BJ (cell line): ENCODE results near the gene SERPINA3. TPM values are rescaled to one million over a fixed set of nuclear protein-coding genes. Genes with fewer than 3 reads are reported as not detected.

ENCODE experiments used
- CTCF ChIA-PET: fragments of 350-600 bp; formaldehyde crosslinking; extraction: SDS; loops from one replicate; lab custom pipeline; 2021; ENCODE audit warnings: antibody characterized with exemption, inconsistent platforms; lab: Yijun Ruan, JAX
- POLR2A ChIA-PET: fragments of 300-600 bp; sonication (Branson Sonifier 250); formaldehyde crosslinking; extraction: SDS; loops from one replicate; lab custom pipeline; 2021; ENCODE audit warnings: antibody characterized with exemption; lab: Charles Lee
- DNase-seq: peaks from one replicate; pipeline ENCODE4 v3.0.0-alpha.2; 2011; ENCODE audit warnings: low read depth
- H3K27me3 ChIP-seq: 2 replicates; pipeline ENCODE4 v1.6.0; 2011; ENCODE audit warnings: low read length; ENCODE audit not compliant: control insufficient read depth, insufficient read depth
- H3K36me3 ChIP-seq: 2 replicates; pipeline ENCODE4 v1.5.1; 2011; ENCODE audit warnings: low read length; ENCODE audit not compliant: control insufficient read depth, insufficient read depth
- H3K4me3 ChIP-seq: 2 replicates; pipeline ENCODE4 v1.5.1; 2011; ENCODE audit warnings: low read depth, mild to moderate bottlenecking, control low read depth, low read length
- CTCF ChIP-seq: IDR thresholded peaks from 2 replicates; pipeline ENCODE4 v1.5.1; 2011; ENCODE audit warnings: low read depth, mild to moderate bottlenecking, control low read depth, inconsistent platforms, low read length, moderate library complexity; ENCODE audit not compliant: insufficient read depth
- polyA plus RNA-seq: library from polyadenylated mRNA; depleted of rRNA; stranded (reverse); fragments of >200 nt; gene quantifications from 2 replicates; pipeline ENCODE4 v1.2.3, GENCODE V29; 2011

The SERPINA3 gene
- polyA plus RNA-seq, 1 experiment = 0.91 TPM

GRCh38 chr14:94592457-94592856, 19.7 kb upstream of the SERPINA3 start:
- H3K36me3 ChIP-seq = no peaks in the 10 kb centered on the region
- no peak for DNase-seq
- no peaks in the 10 kb centered on the region for H3K27me3 ChIP-seq
- H3K4me3 ChIP-seq = no peak overlapping the region
- TF ChIP-seq CTCF = no peak
- POLR2A ChIA-PET = no interaction called here
- CTCF ChIA-PET = interaction anchor here (0.9 kb wide), 1 partner anchor 46 kb away, joined by 3 read pairs; no protein-coding TSS in a partner anchor

GRCh38 chr14:94593376-94593748, 18.8 kb upstream of the SERPINA3 start:
- CTCF ChIA-PET = no interaction called here
- Histone ChIP-seq H3K36me3 (no peaks in the 10 kb centered on the region), H3K4me3 (no peak overlapping the region), H3K27me3 (no peaks in the 10 kb centered on the region; the same call in 1 of the 2 replicates)
- no peak for TF ChIP-seq CTCF
- POLR2A ChIA-PET = no interaction called here
- no peak for DNase-seq

GRCh38 chr14:94593749-94594431, 18.3 kb upstream of the SERPINA3 start:
- ChIA-PET CTCF (no interaction called here), POLR2A (no interaction called here)
- no peak for TF ChIP-seq CTCF
- H3K36me3 ChIP-seq = no peaks in the 10 kb centered on the region
- DNase-seq = no peak
- no peaks in the 10 kb centered on the region; the same call in 1 of the 2 replicates for H3K27me3 ChIP-seq
- no peak overlapping the region for H3K4me3 ChIP-seq

GRCh38 chr14:94594441-94594840, 17.8 kb upstream of the SERPINA3 start:
- no peak for TF ChIP-seq CTCF
- H3K36me3 ChIP-seq = no peaks in the 10 kb centered on the region
- ChIA-PET POLR2A (no interaction called here), CTCF (no interaction called here)
- H3K27me3 ChIP-seq = no peaks in the 10 kb centered on the region; the same call in 1 of the 2 replicates
- no peak for DNase-seq
- H3K4me3 ChIP-seq = no peak overlapping the region

GRCh38 chr14:94595912-94596311, 16.3 kb upstream of the SERPINA3 start:
- ChIA-PET CTCF (no interaction called here), POLR2A (no interaction called here)
- Histone ChIP-seq H3K36me3 (no peaks in the 10 kb centered on the region), H3K27me3 (no peaks in the 10 kb centered on the region; the same call in 1 of the 2 replicates), H3K4me3 (no peak overlapping the region)
- DNase-seq = no peak
- no peak for TF ChIP-seq CTCF
